Activated CD8-positive, alpha-beta memory T cell treated with anti-CD3 and anti-CD28 coated beads for 1 hour (primary cell): Measurements from ENCODE around the gene IMMP2L.
"Not testable (repeated sequence)": the region's sequence is repeated elsewhere in the genome, so short reads cannot be mapped to it uniquely, and the experiment has no call there.

Experiments used
- DNase-seq, 2 donors: peaks; one replicate each; pipeline ENCODE4 v3.0.0-alpha.2; 2020; ENCODE audit warnings: low read depth in 1 of 2; ENCODE audit errors: extremely low read depth in 1 of 2

IMMP2L gene

DNA sequence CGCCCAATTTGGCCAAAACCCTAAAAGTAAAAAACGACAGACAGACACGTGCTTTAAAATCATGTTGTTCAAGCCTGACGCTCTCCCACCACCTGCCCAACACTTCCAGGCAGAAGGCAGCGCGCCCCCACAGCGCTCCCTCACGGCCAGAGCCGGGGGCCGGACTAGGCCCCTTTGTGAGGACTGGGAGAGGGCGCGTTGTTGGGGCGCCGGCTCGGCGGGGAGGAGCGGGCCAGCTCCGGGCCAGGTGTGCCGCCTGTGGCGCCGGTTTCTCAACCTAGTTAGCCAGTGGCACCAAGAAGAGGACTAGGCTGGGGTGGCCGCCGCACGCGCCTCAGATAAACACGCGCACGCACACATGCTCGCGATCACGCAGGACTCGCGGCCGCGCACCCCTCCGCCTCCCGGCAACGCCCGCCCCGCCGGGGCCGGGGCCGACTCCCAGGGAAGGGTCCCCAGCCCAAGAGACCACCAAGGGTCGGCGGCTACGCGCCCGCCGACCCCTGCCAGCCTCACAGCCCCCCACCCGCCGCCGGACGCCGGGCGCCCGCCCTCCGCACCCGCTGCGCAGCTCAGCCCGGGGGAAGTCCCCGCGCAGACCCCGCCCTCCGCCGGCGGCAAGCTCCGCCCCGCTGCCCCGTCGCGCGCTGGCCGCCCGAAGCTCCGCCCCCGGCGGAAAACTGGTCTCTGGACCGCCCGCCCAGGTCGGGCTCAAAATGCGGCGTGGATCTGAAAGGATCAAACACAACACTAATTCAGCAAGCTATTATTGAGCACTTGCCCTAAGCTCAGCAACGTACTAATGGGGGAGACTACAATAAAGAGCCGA, at the start of gene IMMP2L:
TSS of gene IMMP2L (minus strand) at position 589 of the 829 bp plus-strand sequence.
- DNase-seq = peak; percentile 57 to 87

DNA sequence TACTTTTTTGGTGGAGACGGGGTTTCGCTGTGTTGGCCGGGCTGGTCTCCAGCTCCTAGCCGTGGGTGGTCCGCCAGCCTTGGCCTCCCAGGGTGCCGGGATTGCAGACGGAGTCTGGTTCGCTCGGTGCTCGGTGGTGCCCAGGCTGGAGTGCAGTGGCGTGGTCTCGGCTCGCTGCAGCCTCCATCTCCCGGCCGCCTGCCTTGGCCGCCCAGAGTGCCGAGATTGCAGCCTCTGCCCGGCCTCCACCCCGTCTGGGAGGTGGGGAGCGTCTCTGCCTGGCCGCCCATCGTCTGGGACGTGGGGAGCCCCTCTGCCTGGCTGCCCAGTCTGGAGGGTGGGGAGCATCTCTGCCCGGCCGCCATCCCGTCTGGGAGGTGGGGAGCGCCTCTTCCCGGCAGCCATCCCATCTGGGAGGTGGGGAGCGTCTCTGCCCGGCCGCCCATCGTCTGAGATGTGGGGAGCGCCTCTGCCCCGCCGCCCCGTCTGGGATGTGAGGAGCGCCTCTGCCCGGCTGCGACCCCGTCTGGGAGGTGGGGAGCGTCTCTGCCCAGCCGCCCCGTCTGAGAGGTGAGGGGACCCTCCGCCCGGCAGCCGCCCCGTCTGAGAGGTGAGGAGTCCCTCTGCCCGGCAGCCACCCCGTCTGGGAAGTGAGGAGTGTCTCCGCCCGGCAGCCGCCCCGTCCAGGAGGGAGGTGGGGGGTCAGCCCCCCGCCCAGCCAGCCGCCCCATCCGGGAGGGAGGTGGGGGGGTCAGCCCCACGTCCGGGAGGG, 47.4 kb upstream of the IMMP2L start:
- not testable (repeated sequence) for DNase-seq

DNA sequence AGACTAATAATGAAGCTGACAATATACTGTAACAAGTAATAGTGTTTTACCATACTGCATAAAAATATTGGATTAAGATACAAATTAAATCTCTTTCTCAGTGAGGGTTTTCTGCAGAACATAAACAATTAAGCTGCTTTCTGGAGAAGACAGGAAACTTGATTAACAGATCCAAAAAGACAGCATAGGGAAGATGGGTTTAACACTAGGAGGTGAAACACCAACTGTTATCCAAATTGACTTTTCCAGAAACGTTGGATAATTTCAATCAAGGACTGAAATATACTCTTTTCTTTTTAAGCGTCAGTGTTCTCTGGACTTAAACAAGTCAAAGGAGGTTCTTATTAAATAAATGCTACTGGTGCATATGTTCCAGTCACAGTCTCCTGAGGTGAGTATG, 45.3 kb upstream of the IMMP2L start:
- no peak for DNase-seq

DNA sequence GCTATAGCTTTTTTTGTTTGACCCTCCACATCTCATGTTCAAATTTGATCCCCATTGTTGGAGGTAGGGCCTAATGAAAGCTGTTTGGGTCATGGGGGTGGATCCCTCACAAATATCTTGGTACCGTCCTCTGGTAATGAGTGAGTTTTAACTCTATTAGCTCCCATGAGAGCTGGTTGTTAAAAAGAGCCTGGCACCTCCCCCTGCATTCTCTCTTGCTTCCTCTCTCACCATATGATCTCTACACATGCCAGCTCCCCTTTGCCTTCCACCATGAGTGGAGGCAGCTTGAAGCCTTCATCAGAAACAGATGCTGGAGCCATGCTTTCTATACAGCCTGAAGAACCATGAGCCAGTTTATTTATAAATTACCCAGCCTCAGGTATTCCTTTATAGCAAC, 43.0 kb upstream of the IMMP2L start:
- no peak for DNase-seq

DNA sequence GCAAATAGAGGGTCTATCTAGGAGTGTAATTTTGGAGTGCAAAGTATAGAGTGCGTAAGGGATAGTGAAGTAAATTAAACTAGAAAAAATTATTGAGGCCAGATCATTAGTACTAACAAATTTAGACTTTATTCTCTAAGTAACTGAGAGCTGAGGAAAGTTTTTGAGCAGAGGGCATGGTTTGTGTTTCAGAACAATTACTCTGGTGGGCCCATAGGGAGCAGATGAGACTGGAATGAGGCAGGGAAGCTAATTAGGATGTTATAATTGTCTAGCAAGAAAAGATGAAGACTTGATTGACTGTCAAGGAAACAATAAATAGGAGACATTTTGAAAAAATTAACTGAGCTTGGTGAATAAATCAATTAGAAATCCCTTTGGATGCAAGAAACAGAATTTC, 37.8 kb upstream of the IMMP2L start:
- no peak for DNase-seq

DNA sequence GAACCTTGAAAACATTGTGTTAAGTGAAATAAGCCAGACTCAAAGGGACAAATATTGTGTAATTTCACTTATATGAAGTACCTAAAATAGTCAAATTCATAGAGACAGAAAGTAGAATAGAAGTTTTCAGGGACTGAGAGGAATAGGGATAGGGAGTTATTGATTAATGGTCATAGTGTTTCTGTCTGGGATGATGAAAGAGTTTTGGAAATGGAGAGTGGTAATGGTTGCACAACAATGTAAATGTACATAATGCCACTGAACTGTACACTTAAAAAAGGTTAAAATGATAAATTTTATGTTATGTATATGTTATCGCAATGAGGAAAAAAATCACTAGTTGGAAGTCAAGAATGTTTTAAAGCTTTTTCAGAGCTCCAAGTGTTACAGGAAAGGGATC, 33.5 kb upstream of the IMMP2L start:
- DNase-seq = no peak

DNA sequence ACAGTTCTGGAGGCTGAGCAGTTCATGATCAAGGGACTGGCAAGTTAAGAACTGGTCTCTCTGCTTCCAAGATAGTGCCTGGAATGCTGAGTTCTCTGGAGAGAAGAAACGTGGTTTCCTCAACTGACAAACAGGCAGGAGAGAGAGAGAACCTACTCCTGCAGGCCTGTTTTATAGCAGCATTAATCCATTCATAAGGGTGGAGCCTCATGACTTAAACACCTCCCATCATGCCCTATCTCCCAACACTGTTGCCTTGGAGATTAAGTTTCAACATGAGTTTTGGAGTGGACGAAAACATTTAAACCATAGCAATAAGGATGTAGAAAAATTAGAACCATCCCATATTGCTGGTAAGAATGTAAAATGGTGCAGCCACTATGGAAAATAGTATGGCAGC, 32.3 kb upstream of the IMMP2L start:
- DNase-seq = no peak

DNA sequence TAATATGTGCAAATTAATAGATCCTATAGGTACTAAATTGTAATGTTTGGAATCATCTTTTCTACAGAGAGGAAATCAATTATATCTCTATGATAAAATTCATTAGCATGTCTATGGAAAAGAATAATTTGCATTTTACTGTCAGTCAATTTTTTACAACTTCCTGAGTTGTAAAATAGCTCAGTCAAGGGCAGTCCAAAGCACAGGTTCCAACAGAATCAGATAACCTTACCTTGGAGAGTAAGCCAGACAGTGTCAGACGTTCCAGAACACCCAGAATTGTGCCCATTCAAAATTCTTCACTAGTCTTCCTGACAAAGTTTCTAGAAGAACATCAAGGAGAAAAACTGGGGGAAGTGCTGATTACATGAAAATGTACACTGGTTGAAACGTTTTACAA, 31.1 kb upstream of the IMMP2L start:
- no peak for DNase-seq

DNA sequence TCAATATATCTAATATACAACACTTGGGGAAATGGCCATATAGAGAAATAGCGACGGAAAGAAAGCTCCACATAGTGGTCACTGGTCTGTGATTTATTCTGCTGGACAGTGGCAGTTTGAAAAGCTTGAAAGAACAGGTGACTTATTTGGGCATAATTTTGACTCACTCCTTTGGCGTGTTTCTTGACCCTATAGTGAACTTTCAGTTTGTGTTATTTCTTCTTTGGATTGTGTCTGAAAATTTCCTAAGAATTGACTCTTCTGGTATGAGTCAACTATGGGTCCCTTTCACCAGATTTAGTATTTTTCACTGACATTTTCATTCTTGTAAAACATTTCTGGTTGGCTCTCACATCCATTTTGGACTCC, 25.8 kb upstream of the IMMP2L start:
- DNase-seq = no peak

DNA sequence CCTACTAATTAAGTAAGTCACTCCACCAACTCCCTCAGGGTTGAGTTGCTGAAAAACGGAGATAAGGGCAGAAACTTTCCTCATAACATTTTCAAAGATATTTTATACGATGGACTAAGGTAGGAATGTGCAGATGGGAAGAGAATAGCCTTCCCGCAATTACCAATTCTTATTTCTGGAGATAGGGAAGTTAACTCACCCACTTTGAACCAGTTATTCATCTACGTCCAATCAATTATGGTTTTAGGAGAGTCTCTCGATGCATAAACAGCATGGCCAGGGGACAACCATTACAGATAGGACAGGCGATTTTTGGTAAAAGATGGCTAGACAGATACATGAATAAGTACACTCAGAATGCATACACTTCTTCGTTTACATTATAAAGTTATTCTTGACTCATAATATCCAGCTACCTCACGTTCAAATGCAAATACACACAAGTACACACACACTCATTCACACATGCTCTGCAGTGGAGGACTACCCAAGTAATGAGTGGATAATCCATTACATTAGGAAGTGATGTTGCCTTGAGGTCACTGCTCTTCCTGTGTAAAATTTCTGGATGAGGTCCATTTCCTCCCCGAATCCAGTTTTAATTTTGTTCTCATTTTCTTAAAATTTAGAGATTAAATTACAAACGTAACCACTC, 25.2 kb upstream of the IMMP2L start:
- no peak for DNase-seq

DNA sequence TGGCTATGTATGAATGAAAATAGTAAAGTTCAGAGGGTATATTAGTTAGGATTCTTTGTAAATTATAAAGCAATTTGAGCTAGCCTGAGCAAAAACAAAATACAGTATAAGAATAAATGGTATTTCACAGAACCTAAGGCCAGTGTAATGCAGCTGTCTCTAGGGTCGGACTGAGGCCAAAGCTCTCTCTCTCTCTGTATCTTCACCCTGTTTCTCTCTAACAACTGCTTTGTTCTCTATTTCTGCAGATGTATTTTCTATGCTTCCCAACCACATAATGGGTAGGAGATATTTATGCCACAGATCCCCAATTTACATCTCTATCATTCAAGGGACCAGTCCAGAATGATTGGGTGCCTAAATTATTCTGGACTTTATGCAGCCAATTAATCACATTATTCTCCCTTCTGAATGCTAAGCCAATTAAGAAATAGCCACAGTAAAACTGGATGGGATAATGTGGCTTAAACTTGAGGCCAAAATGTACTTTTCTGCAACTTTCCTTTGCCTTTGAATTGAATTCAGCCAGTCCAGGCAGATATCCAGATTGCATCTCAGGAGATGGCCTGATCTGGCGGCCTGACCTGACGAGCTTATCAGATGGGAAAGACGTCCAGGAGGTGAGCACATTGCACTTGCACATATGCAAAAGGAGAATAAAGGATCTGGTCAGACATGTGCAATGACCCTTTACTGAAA, 24.6 kb upstream of the IMMP2L start:
- DNase-seq = no peak

DNA sequence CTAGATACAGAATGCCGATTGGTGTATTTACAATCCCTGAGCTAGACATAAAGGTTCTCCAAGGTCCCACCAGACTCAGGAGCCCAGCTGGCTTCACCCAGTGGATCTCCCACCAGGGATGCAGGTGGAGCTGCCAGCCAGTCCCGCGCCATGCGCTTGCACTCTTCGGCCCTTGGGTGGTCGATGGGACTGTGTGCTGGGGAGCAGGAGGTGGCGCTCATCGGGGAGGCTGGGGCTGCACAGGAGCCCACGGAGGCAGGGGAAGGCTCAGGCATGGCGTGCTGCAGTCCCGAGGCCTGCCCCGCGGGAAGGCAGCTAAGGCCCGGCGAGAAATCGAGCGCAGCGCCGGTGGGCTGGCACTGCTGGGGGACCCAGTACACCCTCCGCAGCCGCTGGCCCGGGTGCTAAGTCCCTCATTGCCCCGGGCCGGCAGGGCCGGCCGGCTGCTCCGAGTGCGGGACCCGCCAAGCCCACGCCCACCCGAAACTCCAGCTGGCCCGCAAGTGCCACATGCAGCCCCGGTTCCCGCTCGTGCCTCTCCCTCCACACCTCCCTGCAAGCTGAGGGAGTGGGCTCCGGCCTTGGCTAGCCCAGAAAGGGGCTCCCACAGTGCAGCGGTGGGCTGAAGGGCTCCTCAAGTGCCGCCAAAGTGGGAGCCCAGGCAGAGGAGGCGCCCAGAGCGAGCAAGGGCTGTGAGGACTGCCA, 19.6 kb upstream of the IMMP2L start:
- DNase-seq = not testable (repeated sequence)

DNA sequence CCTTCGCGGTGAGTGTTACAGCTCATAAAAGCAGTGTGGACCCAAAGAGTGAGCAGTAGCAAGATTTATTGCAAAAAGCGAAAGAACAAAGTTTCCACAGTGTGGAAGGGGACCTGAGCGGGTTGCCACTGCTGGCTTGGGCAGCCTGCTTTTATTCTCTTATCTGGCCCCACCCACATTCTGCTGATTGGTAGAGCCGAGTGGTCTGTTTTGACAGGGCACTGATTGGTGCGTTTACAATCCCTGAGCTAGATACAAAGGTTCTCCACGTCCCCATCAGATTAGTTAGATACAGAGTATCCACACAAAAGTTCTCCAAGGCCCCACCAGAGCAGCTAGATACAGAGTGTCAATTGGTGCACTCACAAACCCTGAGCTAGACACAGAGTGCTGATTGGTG, 18.9 kb upstream of the IMMP2L start:
- not testable (repeated sequence) for DNase-seq

DNA sequence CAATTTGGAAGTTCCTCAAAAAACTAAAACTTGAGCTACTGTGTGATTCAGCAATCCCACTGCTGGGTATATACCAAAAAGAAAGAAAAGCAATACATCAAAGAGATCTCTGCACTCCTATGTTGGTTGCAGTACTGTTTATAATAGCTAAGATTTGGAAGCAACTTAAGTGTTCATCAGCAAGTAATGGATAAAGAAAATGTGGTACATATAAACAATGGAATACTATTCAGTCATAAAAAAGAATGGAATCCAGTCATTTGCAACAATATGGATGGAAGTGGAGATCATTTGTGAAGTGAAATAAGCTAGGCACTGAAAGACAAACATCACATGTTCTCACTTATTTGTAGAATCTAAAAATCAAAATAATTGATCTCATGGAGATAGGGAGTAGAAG, 16.5 kb upstream of the IMMP2L start:
- no peak for DNase-seq

DNA sequence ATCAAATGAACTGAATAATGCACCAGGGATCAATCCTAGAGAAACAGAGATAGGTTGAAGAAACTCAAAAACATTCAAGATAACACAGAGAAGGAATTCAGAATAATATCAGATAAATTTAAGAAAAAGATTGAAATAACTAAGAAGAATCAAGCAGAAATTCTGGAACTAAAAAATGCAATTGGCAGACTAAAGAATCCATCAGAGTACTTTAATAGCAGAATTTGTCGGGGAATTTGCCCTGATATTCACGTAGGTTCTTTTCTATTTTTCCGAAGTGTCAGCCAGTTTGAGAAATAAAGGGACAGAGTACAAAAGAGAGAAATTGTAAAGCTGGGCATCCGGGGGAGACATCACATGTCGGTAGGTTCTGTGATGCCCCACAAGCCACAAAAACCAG, 9.4 kb upstream of the IMMP2L start:
- no peak for DNase-seq

DNA sequence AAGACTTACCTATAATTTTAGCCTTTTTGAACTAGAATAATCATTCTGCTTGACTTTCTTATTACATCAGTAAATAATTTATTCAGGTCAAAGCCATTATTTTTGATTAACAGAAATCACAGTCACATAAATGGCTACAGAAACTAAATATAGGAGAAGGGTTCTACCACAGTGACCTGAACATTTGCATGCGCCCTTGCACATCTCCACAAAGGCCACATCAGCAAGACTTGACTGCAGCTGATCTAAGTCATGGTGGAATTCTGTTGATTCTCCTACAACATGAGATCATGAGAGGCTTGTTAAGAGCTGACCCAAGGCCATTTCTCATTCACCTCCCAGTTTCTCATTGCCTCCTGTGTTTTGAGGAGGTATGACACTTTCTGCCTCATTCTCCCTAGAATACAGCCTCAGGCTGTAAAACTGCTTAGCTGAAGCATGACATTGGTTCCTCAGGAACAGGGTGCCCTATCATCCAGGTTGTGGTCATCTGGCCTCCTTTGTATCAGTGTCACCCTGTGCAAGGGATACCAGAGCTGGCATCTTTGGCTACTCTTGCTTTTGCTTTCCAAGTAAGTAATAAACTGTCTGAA, 6.7 kb upstream of the IMMP2L start:
- DNase-seq = no peak

DNA sequence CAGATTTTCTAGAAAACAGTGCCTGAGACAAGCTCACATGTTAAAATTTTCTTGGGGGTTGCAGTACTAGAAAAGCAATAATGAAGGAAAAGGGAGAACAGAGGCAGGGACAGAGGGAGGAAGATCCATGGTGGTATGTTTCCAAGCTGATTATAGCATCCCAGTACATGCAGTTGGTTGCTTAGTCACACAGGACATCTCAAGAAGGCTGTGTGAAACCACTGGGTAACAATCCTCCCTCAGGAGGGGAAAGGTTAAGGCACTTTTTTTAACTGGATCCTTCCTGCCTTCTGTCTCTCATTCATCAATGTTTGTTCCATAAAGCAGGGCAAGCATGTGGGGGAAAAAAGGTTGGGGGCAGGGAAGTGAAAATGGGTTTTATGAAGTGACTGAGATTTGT, 6.1 kb upstream of the IMMP2L start:
- DNase-seq = no peak

DNA sequence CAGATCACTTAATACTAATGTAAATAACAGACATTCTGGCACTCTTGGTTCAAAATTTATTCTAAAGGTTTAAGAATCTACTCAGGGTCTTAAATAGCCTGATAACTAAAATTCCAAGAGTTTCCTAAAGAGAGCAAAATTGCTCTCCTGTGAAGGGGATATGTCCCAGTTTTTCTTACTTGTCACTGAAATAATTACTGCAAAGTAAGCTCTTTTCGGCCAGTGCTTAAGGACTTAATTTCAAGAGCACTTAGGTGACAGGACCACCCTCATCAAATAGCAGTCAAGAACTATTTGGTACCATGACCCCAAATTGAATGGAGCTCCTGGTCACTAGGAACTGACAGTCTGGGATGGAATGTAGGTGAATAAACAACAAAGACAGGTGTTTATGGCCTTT, 1.8 kb upstream of the IMMP2L start:
- no peak for DNase-seq

DNA sequence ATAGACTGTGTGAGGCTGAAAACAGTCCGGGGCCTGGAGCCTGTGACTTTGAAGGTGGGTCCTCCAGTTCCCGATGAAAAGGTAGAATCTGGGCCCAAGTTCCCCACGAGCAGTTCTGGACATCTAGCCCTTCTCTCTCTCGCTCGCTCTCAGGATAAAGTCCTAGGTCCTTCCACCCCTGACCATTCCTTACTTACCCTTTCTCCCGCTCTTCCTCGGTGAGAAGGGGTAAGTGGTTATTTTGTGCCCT, 713 bp downstream of the IMMP2L start:
- DNase-seq = no peak

DNA sequence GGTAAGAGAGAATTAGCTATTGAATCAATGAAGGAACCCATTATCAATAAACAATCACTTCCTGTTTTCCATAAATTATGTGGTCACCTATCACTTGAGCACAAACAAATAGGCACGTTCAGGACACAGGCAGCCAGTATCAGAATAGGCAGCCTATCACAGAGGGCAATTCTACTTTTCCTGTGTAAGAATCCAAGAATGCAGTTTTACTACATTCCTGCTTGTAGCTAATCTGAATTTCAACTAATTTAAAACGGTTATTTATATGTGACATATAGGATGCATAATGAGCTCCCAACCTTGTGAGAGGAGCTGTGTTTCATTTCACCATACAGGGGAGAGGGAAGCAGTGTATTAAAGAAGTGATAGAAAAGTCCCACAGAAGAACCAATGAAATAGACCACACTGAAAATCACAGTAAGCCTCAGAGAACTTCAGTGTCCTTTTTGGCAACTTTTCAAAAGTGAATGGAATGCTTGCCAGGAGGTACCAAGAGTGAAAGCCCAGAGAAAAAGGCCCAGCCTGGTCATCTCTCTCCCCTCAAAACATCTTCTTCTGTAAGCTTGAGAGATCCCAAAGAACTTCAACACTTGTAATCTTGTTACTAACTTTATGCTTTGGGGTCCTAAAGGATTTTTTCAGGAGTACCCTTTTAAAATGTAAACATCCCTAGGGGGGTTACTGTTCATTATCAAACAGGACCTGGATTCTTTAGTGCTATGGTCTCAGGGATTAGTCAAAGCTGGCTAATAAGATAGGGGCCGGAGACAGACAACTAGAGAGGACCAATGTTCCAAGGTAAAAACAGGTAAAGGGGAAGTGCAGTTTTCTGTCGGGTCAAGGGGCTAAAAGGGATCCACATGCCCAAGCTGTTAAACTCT, 1.3 kb downstream of the IMMP2L start:
- DNase-seq = no peak
